Renal cortex interstitium (tissue), 11 donors: ENCODE measurements around the gene PTMS. TPM values are rescaled to one million over a fixed set of nuclear protein-coding genes. Genes with fewer than 3 reads are reported as not detected.

Experiments used
- DNase-seq, 11 donors: peaks; one replicate each; pipeline ENCODE4 v3.0.0-alpha.2; 2013; ENCODE audit warnings: low read depth in 9 of 11, low spot score in 4 of 11; ENCODE audit errors: extremely low read depth in 1 of 11
- polyA plus RNA-seq, 3 donors: library from polyadenylated mRNA; unstranded; fragments of 120-200 nt; gene quantifications; one replicate each; pipeline ENCODE4 v1.2.1, GENCODE V29; 2013; ENCODE audit not compliant: insufficient read length in 3 of 3

PTMS gene
- polyA plus RNA-seq, 3 donors, result 513 to 676 (median 531) TPM

DNA sequence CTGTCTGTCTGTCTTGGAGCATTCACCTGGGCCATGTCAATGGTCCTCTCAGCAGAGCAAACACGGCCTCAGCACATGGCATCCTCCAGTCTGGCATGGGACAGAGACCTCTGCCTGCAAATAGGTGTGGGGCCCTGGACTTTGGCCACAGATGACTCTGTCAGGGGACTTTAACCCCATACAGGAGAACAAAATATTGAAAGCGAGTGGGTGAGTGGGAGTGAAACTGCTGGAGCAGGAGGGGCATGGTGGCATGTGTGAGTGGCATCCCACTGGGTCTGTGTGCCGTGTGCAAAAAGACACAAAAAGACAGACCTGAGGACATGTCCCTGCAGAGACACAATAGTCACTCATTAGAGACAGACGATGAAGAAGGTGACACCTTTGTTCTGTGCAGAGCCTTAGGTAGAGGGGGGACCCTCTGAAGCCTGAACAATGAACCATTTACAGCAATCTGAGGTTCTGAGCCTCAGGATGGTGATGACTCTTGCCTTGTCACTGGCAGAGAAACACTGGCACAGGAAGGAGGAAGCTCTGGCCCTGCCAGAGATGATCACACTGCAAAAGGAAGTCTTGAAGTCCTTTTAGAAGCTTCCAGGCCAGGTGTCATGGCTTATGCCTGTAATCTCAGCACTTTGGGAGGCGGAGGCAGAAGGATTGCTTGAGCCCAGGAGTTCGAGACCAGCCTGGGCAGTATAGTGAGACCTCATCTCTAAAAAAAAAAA is 13.7 kb downstream of the PTMS start:
- DNase-seq, result no peak

DNA sequence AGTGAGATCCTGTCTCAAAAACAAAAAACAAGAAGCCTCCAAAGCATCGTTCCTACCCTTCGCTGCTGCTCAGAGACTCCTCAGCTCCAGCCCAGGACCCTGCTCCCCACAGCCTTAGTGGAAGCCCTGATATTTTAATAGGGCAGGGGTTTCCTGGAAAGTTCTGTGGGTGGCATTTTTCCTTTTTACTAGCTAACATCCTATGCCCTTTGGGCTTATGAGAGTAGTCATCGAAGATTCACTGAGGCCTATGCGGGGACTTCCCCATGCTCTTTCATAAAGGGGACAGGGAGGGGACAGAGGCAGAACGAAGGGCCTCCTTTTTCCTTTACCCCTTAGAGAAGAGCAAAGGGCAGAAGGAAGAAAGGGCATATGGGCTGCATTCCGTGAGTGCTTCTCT is 14.4 kb downstream of the PTMS start:
- no peak for DNase-seq

DNA sequence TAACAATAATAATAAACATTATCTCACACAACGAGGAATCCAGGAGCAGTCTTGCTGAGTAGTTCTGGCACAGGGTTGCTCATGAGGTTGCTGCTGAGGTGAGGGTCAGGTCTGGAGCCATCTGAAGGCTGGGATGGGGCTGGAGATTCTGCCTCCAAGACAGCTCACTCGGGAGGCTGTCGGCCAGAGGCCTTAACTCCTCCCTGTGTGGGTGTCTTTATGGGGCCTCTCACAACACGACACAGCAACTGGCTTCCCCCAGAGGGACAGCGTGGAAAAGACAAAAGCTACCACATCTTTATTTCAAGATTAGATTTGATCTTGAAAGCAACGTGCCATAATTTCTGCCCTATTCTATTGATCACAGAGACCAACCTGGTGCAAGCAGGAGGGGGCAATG is 16.0 kb downstream of the PTMS start:
- no peak for DNase-seq

DNA sequence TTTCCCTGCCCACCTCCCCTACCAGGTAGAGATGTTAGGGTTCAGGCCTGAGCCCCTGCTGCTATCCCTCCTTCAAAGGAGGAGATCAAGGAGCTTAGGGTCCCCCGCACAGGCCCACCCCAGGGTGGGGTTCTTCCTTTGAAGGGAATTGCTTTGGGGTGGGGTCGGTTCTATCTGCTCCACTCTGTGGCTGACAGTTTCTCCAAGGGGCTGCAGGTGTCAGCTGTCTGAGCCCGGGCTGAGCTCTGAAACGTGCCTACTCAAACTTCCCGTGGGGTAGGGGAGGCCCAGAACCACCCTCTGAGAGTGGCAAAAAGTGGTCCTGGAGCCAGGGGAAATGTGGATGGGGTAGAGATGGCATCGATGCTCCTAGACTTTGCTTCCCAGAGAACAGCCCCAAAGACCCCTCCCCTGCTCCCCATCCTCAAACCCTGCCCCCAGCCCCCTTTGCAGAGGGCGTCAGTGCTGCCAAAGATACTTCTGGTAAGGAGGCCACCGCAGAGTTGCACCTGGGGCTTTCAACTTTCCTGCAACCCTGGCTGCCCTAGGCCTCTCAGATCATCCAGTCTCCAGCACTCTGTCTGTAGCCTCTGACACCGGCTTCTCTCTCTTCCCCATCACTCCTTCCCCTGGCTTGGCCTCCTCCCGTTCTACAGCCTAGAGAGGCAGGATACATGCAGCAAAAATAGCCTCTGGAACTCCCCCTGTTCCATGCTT is 16.8 kb downstream of the PTMS start:
- no peak for DNase-seq

DNA sequence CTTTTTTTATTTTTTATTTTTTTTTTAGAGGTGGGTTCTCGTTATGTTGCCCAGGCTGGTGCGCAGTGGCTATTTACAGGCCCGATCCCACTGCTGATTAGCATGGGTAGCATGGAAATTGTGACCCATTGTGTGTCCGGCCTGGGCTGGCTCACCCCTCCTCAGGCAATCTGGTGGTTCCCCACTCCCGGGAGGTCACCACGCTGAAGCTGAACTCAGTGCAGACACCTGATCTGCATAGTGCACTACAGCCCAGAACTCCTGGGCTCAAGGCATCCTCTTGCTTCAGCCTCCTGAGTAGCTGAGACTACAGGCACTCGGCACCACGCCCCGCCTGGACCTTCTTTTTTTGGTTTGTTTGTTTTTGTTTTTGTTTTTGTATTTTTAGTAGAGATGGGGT is 17.7 kb downstream of the PTMS start:
- no peak for DNase-seq

DNA sequence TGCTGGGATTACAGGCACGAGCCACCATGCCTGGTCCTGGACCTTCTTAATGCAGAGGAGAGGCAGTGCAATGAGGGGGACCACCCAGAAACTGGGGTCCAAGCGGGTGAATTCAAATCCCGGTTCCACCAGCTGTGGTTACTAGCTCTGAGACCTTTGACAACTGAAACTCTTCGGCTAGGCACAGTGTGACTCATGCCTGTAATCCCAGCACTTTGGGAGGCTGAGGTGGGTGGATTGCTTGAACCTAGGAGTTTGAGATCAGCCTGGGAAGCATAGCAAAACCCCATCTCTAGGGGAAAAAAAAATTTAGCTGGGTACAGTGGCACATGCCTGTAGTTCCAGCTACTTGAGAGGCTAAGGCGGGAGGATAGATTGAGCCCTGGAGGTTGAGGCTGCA is 18.1 kb downstream of the PTMS start:
- DNase-seq, result no peak

DNA sequence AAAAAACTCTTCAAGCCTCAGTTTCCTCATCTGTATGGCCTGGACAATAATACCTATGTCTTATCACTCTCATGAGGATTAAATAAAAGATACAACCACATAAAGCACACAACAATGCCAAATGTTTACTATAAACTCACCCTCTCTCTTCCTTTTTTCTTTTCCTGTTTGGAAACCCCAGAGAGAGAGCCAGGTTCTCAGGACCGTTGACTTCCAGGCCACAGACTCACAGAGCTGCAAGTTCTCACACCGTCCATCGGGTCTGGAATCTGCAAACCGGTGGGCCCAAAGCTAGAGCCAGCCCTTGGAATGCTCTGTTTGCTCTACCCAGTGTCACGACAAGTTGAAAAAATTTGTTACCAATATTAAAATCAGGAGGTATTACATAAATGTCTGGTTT is 18.6 kb downstream of the PTMS start:
- no peak for DNase-seq

DNA sequence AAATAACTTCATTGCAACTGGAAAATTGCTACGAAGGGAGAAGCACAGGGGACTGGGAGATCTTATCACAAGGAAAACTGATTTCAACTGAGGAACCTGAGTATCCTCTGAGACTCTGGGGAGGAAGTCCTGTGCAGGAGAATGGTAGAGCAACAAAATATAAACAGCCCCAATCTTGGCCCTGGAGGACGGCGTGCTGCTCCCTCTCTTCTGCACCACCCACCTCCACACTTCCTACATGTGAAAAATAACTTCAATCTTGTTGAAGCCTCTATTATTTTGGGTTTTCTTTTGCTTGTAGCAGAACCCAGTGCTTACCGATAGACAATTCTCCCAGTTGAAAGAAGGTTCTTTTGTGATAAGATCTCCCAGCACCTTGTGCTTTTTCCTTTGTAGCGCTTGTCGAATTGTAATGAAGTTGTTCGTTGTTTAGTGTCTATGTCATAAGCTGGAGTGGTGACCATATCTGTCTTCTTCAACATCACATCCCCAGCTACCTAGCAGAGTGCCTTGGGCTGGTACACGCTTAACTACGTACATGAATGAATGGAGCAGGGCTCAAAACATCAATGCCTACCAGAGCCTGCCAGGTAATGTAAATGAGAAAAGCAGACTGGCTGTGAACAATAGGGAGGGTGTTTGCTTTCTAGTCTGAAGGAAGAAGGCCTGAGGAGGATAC is 20.4 kb downstream of the PTMS start:
- no peak for DNase-seq

DNA sequence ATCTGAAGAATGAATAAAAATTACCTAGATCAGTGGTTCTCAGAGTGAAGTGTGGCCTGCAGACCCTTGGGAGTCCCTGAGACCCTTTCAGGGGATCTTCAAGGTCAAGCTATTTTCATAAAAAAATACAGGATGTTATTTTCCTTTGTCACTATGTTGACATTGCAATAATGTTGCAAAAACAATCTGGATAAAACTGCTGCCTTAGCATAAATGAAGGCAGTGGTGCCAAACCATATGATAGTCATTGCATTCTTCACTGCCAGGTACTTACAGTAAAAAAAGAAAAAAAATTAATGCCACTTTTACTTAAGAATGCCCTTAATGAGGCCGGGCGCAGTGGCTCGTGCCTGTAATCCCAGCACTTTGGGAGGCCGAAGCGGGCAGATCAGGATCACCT is 21.1 kb downstream of the PTMS start:
- no peak for DNase-seq

DNA sequence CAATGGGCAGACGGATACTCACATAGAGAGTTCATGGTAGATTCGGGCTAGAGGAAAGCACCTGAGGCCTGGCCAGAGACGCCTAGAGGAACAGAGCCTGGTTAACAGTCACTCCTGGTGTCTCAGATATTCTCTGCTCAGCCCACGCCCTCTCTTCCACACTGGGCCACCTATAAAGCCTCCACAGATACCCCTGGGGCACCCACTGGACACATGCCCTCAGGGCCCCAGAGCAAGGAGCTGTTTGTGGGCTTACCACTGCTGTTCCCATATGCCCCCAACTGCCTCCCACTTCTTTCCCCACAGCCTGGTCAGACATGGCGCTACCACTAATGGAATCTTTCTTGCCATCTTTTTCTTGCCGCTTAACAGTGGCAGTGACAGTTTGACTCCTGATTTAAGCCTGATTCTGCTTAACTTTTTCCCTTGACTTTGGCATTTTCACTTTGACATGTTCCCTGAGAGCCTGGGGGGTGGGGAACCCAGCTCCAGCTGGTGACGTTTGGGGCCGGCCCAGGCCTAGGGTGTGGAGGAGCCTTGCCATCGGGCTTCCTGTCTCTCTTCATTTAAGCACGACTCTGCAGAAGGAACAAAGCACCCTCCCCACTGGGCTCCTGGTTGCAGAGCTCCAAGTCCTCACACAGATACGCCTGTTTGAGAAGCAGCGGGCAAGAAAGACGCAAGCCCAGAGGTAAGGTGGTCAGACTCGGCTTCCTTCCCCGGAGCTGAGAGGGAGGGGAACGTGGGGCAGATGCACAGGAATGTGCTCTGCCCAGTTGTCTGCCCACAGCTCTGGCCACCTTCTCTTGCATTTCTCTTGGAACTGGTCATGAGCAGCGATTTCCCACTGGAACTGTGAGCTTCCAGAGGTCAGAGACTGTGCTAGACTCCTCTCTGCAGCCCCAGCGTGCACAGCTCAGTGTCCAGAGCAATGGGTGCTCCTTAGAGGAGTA is 23.1 kb downstream of the PTMS start, which contains the start of gene CD4:
CD4 (plus strand) TSS at position 557 of the 953 bp plus-strand sequence. CDS start 10,611 bp downstream, outside the sequence.
- no peak for DNase-seq

DNA sequence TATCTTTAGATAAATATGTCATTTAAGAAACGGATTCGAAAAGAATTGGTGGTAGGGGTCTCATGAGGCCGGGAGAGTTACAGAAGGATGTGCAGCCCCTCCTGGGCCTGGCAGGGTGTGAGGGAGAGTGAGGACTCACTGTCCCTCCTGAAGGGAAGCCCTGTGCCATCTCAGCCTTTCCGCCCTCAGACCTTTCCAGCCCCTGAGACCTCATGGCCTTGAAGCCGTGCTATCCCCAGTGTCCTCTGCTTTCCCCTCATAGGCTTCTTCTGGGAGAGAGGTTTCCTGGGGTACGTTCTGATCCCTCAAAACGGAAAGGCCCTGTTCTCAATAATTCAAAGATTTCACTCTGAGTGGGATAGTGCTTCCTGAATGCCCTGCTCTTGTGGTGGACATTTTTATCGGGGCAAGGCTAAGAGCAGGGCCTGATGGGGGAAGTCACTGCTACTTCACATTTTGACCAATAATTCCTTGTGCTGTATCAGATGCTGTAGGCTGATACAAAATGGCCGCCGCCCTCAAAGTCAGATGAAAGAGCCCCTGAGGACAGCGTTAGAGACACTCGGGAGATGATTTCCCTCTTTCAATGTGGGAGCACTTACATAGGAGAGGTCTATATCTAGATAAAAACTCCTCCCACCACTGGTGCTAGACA is 24.5 kb downstream of the PTMS start:
- no peak for DNase-seq

DNA sequence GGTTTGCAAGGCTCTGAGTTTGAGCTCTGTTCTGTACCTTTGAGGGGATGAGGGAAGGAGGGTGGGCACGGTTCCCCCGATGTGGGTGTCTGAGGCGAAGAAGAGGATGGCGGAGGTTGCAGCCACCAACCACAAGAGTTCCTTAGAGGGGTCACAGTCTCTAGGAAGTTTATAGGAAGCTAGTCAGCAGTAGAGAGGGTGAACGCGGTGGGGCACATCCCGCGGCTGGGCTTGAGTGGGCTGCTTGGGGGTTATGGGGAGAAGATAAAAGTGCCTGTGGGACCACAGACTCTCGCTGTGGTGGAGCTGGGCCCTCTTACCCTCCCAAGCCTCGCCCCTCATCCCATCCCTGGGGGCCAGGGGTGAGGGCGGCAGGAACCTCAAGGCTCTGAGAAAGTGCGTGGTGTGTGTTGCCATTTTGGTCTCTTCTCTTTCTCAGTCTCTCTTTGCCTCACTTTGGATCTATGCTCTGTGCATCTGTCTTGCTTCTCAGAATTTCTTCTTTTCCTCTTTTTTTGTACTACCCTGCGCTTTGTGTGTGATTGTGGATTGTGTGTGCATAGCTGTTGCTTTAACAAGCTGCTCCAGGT is 25.9 kb downstream of the PTMS start:
- DNase-seq, result no peak

DNA sequence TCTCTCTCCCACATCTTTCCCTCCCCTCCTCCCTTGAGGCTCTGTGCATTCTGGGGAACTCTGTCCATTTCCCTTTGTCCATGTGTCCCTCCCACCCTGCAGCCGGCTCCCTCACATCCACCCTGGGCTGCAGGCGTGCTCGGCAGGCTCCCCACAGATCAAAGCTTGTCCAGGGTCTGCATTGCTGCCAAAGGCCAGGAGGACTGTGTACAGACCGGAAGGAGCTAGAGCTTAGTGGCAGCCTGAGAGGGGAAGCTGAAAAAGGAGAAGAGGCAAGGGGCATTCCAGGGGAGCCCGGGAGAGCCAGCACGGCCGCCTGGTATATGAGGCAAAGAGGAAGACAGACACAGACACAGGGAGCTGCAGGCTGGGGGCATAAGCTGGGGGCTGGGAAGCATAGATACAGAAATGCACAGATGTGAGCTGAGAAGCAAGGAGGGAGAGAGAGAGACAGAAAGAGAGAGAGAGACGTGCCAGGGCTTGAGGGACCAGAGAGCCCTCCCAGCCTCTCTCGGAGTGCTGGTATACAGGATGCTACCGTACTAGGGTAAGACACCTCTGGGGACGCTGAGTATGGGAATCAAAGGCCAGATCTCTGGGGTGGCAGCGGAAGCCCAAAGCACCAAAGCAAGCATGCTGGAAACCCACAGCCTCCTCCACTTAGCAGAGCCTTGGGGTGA is 26.5 kb downstream of the PTMS start:
- DNase-seq, result no peak

DNA sequence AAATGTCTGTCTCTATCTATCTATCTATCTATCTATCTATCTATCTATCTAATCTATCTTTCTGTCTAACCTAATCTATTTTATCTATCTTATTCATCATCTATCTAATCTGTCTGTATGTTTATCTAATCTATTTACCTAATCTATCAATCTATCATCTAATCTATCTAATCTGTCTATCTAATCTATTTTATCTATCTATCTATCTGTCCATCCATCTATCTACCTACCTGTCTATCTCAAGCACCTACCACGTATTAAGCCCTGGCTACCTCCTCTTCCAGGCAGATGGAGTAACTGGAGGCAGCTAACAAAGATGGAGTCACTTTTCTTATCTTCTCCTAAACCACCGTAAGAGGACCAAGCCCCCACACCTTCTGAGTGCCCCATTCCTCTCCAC is 28.9 kb downstream of the PTMS start:
- DNase-seq, result no peak

DNA sequence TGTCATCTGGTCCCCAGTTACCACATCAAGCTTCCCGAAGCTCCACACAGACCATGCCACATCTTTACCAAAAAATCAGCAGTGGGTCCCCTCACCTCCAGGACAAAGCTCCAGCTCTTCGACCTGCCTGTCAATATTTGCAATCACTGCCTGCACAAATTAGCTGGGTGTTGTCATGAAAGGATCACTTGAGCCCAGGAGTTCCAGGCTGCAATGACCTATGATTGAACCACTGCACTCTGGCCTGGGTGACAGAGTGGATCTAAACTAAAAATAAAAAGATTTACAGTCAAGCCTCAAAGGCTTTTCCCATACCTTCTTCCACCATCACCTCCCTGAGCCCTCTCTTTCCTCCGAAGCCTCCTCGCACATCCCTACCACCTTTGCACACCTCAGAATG is 30.4 kb downstream of the PTMS start:
- DNase-seq, result no peak

DNA sequence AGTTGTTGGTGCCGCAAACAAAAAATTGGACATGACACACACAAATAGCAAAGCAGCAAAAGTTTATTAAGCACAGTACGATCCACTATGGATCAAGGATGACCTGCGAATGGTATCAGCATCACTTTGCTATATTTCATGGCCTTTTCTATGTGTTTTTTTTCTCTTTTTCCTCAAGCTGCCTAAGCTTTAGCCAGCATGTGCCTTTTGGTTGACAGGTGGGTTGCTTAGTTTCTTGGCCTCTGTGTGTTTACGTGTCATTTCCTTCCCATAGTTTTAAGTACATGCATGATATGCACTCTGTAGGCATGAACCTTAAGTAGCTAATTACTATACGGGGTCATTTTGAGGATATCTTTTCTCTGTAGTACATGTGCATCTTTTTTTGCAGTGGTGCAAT is 33.0 kb downstream of the PTMS start:
- DNase-seq, result no peak

DNA sequence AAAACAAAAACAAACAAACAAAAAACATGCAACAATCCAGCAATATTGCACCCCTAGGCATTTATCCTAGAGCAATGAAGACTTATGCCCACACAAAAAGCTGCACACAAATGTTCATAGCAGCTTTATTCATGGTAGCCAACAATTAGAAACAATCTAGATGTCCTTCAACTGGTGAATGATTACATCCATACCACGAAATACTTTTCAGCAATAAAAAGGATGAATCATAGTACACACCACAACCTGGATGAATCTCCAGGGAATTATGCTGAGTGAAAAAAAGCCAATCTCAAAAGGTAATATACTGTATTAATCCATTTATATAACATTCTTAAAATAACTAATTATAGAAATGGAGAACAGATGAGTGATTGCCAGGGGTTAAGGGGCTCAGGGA is 41.0 kb downstream of the PTMS start:
- no peak for DNase-seq

DNA sequence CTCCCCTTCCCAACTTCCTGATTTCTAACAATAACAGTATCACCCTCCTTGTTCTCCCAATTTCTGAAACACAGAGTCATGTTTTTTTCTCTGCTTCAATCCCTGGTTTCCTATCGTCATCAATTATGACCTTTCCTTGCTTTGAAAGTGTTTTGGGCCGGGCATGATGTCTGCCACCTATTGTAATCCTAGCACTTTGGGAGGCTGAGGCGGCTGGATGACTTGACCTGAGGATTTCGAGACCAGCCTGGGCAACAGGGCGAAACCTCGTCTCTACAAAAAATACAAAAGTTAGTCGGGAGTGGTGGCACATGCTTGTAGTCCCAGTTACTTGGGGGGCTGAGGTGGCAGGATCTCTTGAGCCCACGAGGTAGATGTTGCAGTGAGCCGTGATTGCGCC is 42.9 kb downstream of the PTMS start:
- no peak for DNase-seq
